ENCODE measurements around the gene SPOCK1.

The SPOCK1 gene

GRCh38 chr5:137399911-137400310 lies 99.2 kb downstream of the SPOCK1 start:
- no peak for DNase-seq (ENCODE audit: low spot score)
- no peaks in the 10 kb centered on the region for H3K9me3 ChIP-seq (ENCODE audit: severe bottlenecking)

GRCh38 chr5:137398751-137399150 lies 100.4 kb downstream of the SPOCK1 start:
- ATAC-seq (ENCODE audit: low read depth), result no peak
- TF ChIP-seq CTCF (IDR thresholded peaks at IDR 0.05; ENCODE audit: poor library complexity, severe bottlenecking), result no peak
- H3K27ac ChIP-seq (ENCODE audit: poor library complexity, severe bottlenecking), result no peak overlapping the region

More at GRCh38 chr5:137399911-137400310, 99.2 kb downstream of the SPOCK1 start:
- Histone ChIP-seq H3K4me1 (ENCODE audit: insufficient read depth, poor library complexity, severe bottlenecking) (no peaks in the 10 kb centered on the region), H3K27ac (ENCODE audit: poor library complexity, severe bottlenecking) (no peak overlapping the region), H3K36me3 (ENCODE audit: low read depth) (no peaks in the 10 kb centered on the region), H3K27me3 (ENCODE audit: insufficient read depth, poor library complexity, severe bottlenecking) (no peaks in the 10 kb centered on the region), H3K4me3 (ENCODE audit: severe bottlenecking) (no peak overlapping the region)
- no peak for ATAC-seq (ENCODE audit: low read depth)
- TF ChIP-seq CTCF (IDR thresholded peaks at IDR 0.05; ENCODE audit: poor library complexity, severe bottlenecking), result no peak

GRCh38 chr5:137398154-137398553 lies 101.0 kb downstream of the SPOCK1 start:
- Histone ChIP-seq H3K27me3 (ENCODE audit: insufficient read depth, poor library complexity, severe bottlenecking) (no peaks in the 10 kb centered on the region), H3K36me3 (ENCODE audit: low read depth) (no peaks in the 10 kb centered on the region), H3K9me3 (ENCODE audit: severe bottlenecking) (no peaks in the 10 kb centered on the region), H3K4me3 (ENCODE audit: severe bottlenecking) (no peak overlapping the region), H3K27ac (ENCODE audit: poor library complexity, severe bottlenecking) (no peak overlapping the region), H3K4me1 (ENCODE audit: insufficient read depth, poor library complexity, severe bottlenecking) (no peaks in the 10 kb centered on the region)
- DNase-seq (ENCODE audit: low spot score) (no peak), ATAC-seq (ENCODE audit: low read depth) (no peak)
- no peak for TF ChIP-seq CTCF (IDR thresholded peaks at IDR 0.05; ENCODE audit: poor library complexity, severe bottlenecking)

More at GRCh38 chr5:137398751-137399150, 100.4 kb downstream of the SPOCK1 start:
- Histone ChIP-seq H3K4me1 (ENCODE audit: insufficient read depth, poor library complexity, severe bottlenecking) (no peaks in the 10 kb centered on the region), H3K9me3 (ENCODE audit: severe bottlenecking) (no peaks in the 10 kb centered on the region), H3K27me3 (ENCODE audit: insufficient read depth, poor library complexity, severe bottlenecking) (no peaks in the 10 kb centered on the region), H3K4me3 (ENCODE audit: severe bottlenecking) (no peak overlapping the region), H3K36me3 (ENCODE audit: low read depth) (no peaks in the 10 kb centered on the region)
- no peak for DNase-seq (ENCODE audit: low spot score)

- no peaks in the 10 kb centered on the region for H3K27me3 ChIP-seq (ENCODE audit: insufficient read depth, poor library complexity, severe bottlenecking)
- no peak overlapping the region for H3K27ac ChIP-seq (ENCODE audit: poor library complexity, severe bottlenecking)
- no peak overlapping the region for H3K4me3 ChIP-seq (ENCODE audit: severe bottlenecking)
- DNase-seq (ENCODE audit: low spot score) (no peak), ATAC-seq (ENCODE audit: low read depth) (peak; percentile 50; the same call in 2 of the 3 replicates)
- no peaks in the 10 kb centered on the region for H3K4me1 ChIP-seq (ENCODE audit: insufficient read depth, poor library complexity, severe bottlenecking)
- TF ChIP-seq CTCF (IDR thresholded peaks at IDR 0.05; ENCODE audit: poor library complexity, severe bottlenecking), result no peak
- no peaks in the 10 kb centered on the region for H3K36me3 ChIP-seq (ENCODE audit: low read depth)
- H3K9me3 ChIP-seq (ENCODE audit: severe bottlenecking), result no peaks in the 10 kb centered on the region
Measured at GRCh38 chr5:137395011-137395755, 103.9 kb downstream of the SPOCK1 start.

- no peak overlapping the region for H3K27ac ChIP-seq (ENCODE audit: poor library complexity, severe bottlenecking)
- no peaks in the 10 kb centered on the region for H3K4me1 ChIP-seq (ENCODE audit: insufficient read depth, poor library complexity, severe bottlenecking)
- ATAC-seq (ENCODE audit: low read depth), result no peak
- H3K36me3 ChIP-seq (ENCODE audit: low read depth), result no peaks in the 10 kb centered on the region
- no peak for DNase-seq (ENCODE audit: low spot score)
- TF ChIP-seq CTCF (IDR thresholded peaks at IDR 0.05; ENCODE audit: poor library complexity, severe bottlenecking), result no peak
- no peaks in the 10 kb centered on the region for H3K9me3 ChIP-seq (ENCODE audit: severe bottlenecking)
- no peaks in the 10 kb centered on the region for H3K27me3 ChIP-seq (ENCODE audit: insufficient read depth, poor library complexity, severe bottlenecking)
- H3K4me3 ChIP-seq (ENCODE audit: severe bottlenecking), result no peak overlapping the region
Measured at GRCh38 chr5:137394380-137394779, 104.7 kb downstream of the SPOCK1 start.
